NB4 (cell line): ENCODE results near the gene SH3BGRL2.

Source experiments
- DNase-seq: peaks from one replicate; pipeline ENCODE4 v3.0.0; 2010; ENCODE audit warnings: low read depth
- H3K4me3 ChIP-seq: one replicate; pipeline ENCODE4 v1.5.1; 2011; ENCODE audit warnings: mild to moderate bottlenecking, low read depth, low read length, moderate library complexity
- CTCF ChIP-seq: IDR thresholded peaks from one replicate; pipeline ENCODE4 v1.5.1; 2012; ENCODE audit warnings: low read depth, low read length
- MAX ChIP-seq: IDR thresholded peaks from 2 replicates; pipeline ENCODE4 v1.6.1; 2011; ENCODE audit warnings: low read depth, low read length
- MYC ChIP-seq: IDR thresholded peaks from 2 replicates; pipeline ENCODE4 v1.6.1; 2011; ENCODE audit warnings: low read depth, low read length
- POLR2A ChIP-seq: IDR thresholded peaks from 2 replicates; pipeline ENCODE4 v1.6.1; 2011; ENCODE audit warnings: mild to moderate bottlenecking; ENCODE audit not compliant: insufficient read length; ENCODE audit errors: extremely low read depth

The SH3BGRL2 gene

GRCh38 chr6:79646561-79646960 is 15.4 kb downstream of the SH3BGRL2 start:
- DNase-seq, result no peak
- TF ChIP-seq CTCF (no peak), MAX (no peak), POLR2A (no peak), MYC (no peak)
- no peak overlapping the region for H3K4me3 ChIP-seq

GRCh38 chr6:79647741-79648140 is 16.6 kb downstream of the SH3BGRL2 start:
- DNase-seq, result no peak
- TF ChIP-seq MYC, result no peak
- no peak for TF ChIP-seq CTCF
- TF ChIP-seq MAX, result no peak
- no peak for TF ChIP-seq POLR2A
- no peak overlapping the region for H3K4me3 ChIP-seq

- TF ChIP-seq CTCF (no peak), MAX (no peak), MYC (no peak), POLR2A (no peak)
- no peak overlapping the region for H3K4me3 ChIP-seq
- no peak for DNase-seq
Measured at GRCh38 chr6:79648328-79648727, 17.2 kb downstream of the SH3BGRL2 start.

GRCh38 chr6:79649016-79649415 is 17.9 kb downstream of the SH3BGRL2 start:
- no peak overlapping the region for H3K4me3 ChIP-seq
- no peak for TF ChIP-seq CTCF
- no peak for TF ChIP-seq MAX
- TF ChIP-seq POLR2A, result no peak
- TF ChIP-seq MYC, result no peak

GRCh38 chr6:79650950-79651349 is 19.8 kb downstream of the SH3BGRL2 start:
- no peak overlapping the region for H3K4me3 ChIP-seq
- no peak for DNase-seq
- TF ChIP-seq POLR2A (no peak), MYC (no peak), CTCF (no peak), MAX (no peak)

More at GRCh38 chr6:79649016-79649415, 17.9 kb downstream of the SH3BGRL2 start:
- DNase-seq, result no peak

GRCh38 chr6:79656134-79656533 is 25.0 kb downstream of the SH3BGRL2 start:
- H3K4me3 ChIP-seq, result no peak overlapping the region
- DNase-seq, result no peak
- TF ChIP-seq MAX (no peak), POLR2A (no peak), MYC (no peak), CTCF (no peak)
